ENCODE measurements around the gene FOXL3.

The FOXL3 gene

DNA sequence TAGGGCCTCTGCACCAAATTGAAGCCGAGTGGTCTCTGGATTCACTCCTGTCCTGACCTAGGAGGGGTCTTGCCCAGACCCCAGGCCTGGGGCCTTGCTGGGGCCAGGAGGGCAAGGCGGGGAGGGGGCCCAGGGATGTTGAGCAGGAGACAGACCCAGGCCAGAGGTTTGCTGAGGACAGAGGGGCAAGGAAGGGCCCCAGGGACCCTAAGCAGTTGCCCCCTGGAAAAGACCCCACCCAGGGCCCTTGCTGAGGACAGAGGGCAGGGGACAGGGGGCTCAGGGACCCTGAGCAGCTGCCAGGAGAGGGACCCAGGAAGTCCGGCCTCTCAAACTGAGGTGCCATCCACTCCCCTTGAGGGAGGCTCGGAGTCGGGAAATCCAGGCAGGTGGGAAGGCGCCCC lies 32.7 kb downstream of the FOXL3 start (continued):
- TF ChIP-seq, protein P1, sequence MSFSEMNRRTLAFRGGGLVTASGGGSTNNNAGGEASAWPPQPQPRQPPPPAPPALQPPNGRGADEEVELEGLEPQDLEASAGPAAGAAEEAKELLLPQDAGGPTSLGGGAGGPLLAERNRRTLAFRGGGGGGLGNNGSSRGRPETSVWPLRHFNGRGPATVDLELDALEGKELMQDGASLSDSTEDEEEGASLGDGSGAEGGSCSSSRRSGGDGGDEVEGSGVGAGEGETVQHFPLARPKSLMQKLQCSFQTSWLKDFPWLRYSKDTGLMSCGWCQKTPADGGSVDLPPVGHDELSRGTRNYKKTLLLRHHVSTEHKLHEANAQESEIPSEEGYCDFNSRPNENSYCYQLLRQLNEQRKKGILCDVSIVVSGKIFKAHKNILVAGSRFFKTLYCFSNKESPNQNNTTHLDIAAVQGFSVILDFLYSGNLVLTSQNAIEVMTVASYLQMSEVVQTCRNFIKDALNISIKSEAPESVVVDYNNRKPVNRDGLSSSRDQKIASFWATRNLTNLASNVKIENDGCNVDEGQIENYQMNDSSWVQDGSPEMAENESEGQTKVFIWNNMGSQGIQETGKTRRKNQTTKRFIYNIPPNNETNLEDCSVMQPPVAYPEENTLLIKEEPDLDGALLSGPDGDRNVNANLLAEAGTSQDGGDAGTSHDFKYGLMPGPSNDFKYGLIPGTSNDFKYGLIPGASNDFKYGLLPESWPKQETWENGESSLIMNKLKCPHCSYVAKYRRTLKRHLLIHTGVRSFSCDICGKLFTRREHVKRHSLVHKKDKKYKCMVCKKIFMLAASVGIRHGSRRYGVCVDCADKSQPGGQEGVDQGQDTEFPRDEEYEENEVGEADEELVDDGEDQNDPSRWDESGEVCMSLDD (tag by site-specific recombination; IDR thresholded peaks at IDR 0.05), result no peak
- no peak for TF ChIP-seq ZNF558 (tag by site-specific recombination; IDR thresholded peaks at IDR 0.05)
- TF ChIP-seq ZNF394 (tag by site-specific recombination; IDR thresholded peaks at IDR 0.05; ENCODE audit: borderline replicate concordance), result no peak
- TF ChIP-seq ZNF624 (tag by site-specific recombination; IDR thresholded peaks at IDR 0.05), result no peak
- TF ChIP-seq ZNF223 (tag by site-specific recombination; IDR thresholded peaks at IDR 0.05), result no peak
- TF ChIP-seq ZBTB8A (tag by site-specific recombination; IDR thresholded peaks at IDR 0.05), result no peak
- TF ChIP-seq, protein P2, sequence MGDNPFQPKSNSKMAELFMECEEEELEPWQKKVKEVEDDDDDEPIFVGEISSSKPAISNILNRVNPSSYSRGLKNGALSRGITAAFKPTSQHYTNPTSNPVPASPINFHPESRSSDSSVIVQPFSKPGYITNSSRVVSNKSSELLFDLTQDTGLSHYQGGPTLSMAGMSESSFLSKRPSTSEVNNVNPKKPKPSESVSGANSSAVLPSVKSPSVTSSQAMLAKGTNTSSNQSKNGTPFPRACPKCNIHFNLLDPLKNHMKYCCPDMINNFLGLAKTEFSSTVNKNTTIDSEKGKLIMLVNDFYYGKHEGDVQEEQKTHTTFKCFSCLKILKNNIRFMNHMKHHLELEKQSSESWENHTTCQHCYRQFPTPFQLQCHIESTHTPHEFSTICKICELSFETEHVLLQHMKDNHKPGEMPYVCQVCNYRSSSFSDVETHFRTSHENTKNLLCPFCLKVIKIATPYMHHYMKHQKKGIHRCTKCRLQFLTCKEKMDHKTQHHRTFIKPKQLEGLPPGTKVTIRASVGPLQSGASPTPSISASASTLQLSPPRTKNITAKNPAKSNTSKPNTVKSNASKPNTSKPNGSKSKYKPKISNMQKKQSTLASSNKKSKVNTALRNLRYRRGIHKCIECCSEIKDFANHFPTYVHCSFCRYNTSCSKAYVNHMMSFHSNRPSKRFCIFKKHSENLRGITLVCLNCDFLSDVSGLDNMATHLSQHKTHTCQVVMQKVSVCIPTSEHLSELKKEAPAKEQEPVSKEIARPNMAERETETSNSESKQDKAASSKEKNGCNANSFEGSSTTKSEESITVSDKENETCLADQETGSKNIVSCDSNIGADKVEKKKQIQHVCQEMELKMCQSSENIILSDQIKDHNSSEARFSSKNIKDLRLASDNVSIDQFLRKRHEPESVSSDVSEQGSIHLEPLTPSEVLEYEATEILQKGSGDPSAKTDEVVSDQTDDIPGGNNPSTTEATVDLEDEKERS (tag by site-specific recombination; IDR thresholded peaks at IDR 0.05), result no peak
- no peak for TF ChIP-seq SP2 (tag by site-specific recombination; IDR thresholded peaks at IDR 0.05)
- TF ChIP-seq GLIS1 (tag by site-specific recombination; IDR thresholded peaks at IDR 0.05), result no peak
- TF ChIP-seq TRIM28 (IDR thresholded peaks at IDR 0.05; ENCODE audit: borderline replicate concordance, low read length), result no peak
- no peak for TF ChIP-seq ZNF133 (tag by site-specific recombination; IDR thresholded peaks at IDR 0.05)

GRCh38 chr7:323410-323809 lies 33.4 kb downstream of the FOXL3 start:
- no peaks in the 10 kb centered on the region for H3K36me3 ChIP-seq (ENCODE audit: control insufficient read depth in 2 of 2, insufficient read depth in 1 of 2, low read length in 2 of 2)
- no peak overlapping the region for H3K27ac ChIP-seq (ENCODE audit: extremely low read depth, low read depth, low read length)
- TF ChIP-seq ZNF707 (tag by site-specific recombination; IDR thresholded peaks at IDR 0.05), result no peak
- no peak for TF ChIP-seq ZNF169 (tag by site-specific recombination; IDR thresholded peaks at IDR 0.05)
- peak; percentile 52; the same call in 1 of the 2 replicates for TF ChIP-seq ZBTB17 (tag by site-specific recombination; IDR thresholded peaks at IDR 0.05)
- no peak for TF ChIP-seq KLF16 (tag by site-specific recombination; IDR thresholded peaks at IDR 0.05)
- peaks cover 5% of the 10 kb centered on the region; the same call in 1 of the 2 replicates for H3K4me1 ChIP-seq (ENCODE audit: control insufficient read depth, insufficient read depth, low read length)
- H3K4me3 ChIP-seq (ENCODE audit: low read depth, low read length), result no peak overlapping the region
- ChIA-PET POLR2A (no interaction called here), CTCF (interaction anchor here (0.6 to 1.0 kb wide), 2 partner anchors 22 to 450 kb away, joined by 3 to 4 read pairs; no protein-coding TSS in a partner anchor)
- no peaks in the 10 kb centered on the region for H3K9me3 ChIP-seq (ENCODE audit: control insufficient read depth, insufficient read depth, low read depth, low read length)

DNA sequence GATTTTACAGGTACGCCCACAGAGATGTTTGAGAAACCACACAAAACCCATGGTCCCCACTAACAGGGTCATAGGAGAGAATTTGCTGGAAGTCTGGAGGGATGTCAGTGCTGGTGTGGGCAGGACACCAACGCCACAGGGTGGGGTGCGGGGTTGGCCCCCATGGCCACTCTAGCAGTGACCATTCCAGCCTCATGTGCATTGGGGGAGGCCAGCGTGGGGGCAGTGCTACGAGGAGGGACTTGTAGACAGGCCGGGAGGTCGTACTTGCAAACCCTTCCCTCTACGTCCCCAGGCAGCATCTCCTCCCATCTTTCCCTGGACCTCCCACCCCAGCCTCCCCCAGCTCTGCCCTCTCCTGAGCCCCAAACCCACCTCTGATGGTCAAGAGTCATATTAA lies 34.0 kb downstream of the FOXL3 start:
- ChIA-PET CTCF (no interaction called here), POLR2A (no interaction called here)
- H3K4me3 ChIP-seq (ENCODE audit: low read depth, low read length), result no peak overlapping the region
- H3K27ac ChIP-seq (ENCODE audit: extremely low read depth, low read depth, low read length), result no peak overlapping the region
- no peaks in the 10 kb centered on the region for H3K9me3 ChIP-seq (ENCODE audit: control insufficient read depth, insufficient read depth, low read depth, low read length)
- H3K4me1 ChIP-seq (ENCODE audit: control insufficient read depth, insufficient read depth, low read length), result peaks cover 5% of the 10 kb centered on the region; the same call in 1 of the 2 replicates
- TF ChIP-seq ZFHX2 (tag by site-specific recombination; conservative IDR thresholded peaks at IDR 0.05), result 0 out of 2 replicates have a peak, but pooled peaks have one; percentile 7
- TF ChIP-seq ZNF16 (tag by site-specific recombination; IDR thresholded peaks at IDR 0.05; ENCODE audit: low read depth), result no peak
- no peaks in the 10 kb centered on the region for H3K36me3 ChIP-seq (ENCODE audit: control insufficient read depth in 2 of 2, insufficient read depth in 1 of 2, low read length in 2 of 2)
